DMS114 treated with DMSO at 0.1 percent for 48 hours (cell line): ENCODE results near the gene ENOX1.

ENCODE experiments used
- DNase-seq: peaks from one replicate; lab custom pipeline; 2025; ENCODE audit not compliant: unreplicated experiment; lab: John Stamatoyannopoulos, UW

ENOX1 gene

DNA sequence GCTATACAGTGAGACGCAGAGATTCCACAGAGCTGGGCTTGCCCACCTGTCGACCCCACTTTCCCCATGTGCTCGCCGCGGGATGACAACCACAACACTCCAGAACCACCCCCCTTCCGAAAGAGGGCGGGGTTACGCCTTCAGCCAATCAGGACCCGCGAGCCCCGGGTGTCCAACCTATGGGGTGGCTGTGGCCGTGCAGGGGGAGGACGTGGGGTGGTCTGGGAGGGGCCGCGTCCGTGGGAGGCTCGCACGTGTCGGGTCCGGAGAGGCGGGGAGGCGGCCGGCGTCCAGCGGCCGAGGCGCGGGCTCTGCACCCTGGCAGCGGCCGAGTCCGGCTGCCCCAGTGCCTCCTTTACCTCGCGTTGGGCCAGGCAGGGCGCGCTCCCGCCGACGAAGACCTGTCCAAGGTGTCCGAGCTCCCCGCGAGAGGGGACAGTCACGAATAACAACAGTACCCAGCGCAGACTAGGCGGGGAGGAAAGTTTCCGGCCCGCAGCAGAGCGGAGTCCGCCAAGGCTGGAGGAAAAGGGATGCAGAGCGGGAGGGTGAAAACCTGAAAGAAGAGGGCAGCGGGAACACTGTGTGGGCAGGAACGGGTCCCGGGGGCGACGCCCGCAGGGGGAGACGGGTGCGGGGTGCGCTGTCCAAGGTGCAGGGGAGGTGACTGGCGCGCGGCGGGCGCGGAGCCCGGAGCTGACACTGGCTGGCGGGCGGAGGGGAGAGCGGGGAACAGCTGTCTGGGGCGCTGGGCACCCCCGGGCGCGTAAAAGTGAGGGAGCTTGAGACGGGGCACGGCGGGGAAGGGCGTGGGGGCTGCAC, 911 bp downstream of the ENOX1 start:
- DNase-seq: peak; percentile 37

DNA sequence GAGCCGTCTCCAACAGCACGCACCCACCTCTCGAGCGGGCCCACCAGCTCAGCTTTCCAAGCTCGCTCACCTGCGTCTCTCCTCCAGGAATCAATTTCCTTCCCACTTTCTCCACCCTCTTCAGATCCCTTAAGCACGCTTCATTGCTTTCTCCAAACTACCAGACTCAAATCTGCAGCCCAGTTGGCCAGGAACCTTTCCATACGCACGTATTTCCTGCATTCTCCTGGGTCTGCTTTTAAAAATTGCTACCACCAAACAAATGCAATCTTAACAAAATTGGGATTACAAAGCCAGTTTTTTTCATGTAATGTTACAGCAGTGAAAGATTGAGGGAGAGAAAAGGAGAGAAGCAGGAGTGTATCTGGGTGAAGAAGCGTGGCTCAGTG, 1.5 kb downstream of the ENOX1 start:
- no peak for DNase-seq

DNA sequence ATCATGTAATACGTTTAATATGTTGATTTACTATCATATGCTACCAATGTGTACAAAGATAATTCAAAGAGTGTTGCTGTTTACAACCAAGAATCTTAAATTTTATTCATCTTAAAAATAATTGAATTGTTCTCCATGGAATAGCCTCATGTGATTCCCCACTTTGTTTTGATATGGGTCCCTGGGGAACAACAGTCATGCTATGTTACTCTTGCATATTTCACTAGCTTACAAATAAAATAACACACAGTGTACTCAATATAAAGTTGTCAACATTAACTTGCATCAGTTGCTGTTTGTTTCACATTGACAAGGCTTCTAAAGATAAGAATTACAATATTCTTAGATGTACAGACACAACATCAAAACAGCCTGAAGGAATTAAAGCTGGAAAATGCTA, 2.3 kb downstream of the ENOX1 start:
- DNase-seq: no peak

DNA sequence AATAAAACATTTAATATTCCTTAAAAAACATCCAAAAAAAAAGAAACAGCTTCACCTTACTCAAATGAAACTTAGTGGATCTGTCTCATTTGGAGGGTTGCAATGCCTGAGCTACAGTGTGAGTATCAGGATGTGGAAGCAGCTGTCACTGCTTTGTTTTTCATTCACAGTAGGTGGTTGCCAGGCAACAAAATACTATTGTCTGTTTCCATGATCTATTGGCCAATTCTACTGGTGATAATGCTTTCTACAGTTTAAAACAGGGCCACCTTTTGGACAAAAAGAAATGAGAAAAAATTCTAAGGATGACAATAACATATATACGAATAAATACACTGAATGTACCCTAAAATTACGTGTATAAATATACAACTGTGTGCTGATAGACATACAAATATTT, 3.0 kb downstream of the ENOX1 start:
- no peak for DNase-seq

DNA sequence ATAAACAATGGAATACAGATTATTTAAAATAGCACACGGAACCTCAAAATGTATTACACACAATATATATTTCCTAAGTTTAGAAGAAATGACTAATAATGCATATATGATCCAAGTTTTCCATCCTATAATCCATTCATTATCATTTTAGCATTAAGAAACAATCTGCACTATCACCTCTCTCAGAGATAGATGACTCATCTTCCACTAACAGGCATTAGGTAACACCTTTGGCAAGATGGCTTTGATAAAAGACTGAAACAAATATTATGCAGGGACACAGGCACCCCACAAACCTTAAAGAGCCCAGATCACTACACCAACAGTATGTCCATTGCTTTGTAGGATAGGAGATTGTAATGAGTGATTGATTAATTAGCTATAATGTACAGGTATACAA, 4.1 kb downstream of the ENOX1 start:
- no peak for DNase-seq

DNA sequence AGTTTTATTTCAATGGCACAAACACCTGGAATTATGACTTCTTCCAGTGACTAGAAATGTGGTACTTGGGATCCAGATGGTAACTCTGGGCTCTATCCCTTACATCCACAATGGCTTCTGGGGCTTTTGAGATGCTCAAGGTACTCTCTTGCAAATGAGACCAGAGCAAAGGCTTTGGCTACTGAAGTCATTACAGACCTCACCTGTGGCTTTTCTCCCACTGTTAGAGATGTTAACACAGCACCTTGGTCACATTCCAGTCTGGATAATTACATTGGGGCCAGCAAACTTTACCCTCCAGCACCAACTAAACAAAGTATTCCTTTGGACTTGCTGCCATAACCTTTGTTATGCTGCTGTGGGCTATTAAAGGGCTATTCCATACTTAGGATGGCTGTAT, 6.1 kb downstream of the ENOX1 start:
- DNase-seq: no peak

DNA sequence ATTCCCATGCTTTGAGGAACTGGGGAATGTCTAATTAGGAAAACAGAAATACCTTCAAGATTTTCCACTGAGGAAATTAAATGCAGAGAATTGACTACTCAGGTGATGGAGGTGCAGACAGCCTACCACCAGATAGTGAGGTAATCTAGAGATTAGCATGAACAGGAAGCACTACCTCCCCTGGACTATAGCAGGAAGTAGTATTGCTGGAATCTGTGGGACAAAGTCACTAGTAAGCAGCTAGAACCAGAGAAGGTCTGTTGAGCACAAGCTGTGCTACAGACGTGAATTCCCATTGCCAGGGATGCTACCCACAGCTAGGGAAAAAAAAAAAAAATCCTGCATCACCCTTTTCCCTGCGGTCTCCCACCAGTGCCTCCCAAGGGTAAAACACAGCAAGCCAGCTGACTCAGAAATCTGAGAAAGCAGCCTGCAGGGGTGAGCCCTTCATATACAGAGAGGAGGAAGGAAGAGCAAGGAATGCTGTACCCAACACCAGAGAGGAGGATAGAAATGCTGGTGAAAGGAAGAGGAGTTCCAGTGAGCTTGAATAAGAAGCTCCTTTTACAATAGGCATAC, 10.2 kb downstream of the ENOX1 start:
- DNase-seq: no peak

DNA sequence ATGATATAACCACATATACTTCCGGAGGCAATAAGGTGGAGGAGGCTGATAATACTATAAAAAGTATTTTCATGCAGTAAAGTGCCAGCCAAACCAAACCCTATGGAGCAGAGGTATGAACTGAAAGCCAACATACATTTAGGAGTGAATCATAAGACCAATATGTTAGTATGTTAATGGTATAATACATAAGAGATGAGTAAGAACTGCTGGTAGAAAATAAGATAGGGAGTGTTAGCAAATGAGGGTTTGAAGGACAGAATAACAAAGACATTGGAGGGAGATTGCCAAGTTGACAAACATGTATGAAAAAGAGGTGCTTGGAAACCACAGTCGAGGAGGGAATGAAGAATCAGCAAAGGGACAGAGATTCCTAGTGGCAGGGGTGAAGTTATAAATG, 10.8 kb downstream of the ENOX1 start:
- no peak for DNase-seq

DNA sequence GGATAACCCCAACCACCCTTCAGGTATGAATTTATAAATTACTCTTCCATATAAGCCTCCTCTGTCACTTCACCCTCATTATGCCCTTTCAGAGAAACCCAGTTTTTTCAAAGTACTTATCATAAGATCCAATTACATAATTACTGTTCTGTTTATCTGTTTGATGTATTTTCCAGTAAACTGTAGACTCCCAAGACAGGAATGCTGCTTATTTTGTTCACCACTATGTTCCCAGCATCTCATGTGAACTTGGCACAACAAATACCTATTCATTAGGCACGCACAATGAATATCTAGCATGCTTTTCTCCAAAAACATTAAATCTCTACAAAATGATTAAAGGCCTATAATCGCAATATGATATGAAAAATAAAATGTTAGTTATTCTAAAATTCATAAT, 13.2 kb downstream of the ENOX1 start:
- no peak for DNase-seq

DNA sequence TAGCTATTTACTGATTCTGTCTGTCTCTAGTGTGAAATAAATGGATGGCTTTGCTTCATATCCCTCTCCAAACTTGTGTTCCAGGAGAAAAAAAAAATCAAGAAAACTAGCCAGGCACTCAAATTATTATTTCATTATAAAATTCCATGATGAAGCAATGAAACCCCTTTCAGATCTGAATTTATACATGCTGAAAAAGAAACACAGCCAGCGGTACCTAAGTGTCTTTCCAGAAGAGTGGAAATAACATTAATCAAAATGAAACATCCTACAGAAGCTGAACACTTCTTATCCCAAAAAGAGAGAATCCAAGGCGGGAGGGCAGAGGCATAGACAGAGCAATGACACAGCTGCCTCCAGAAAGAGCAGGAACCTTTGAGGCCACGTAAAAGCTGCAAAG, 15.9 kb downstream of the ENOX1 start:
- DNase-seq: no peak

DNA sequence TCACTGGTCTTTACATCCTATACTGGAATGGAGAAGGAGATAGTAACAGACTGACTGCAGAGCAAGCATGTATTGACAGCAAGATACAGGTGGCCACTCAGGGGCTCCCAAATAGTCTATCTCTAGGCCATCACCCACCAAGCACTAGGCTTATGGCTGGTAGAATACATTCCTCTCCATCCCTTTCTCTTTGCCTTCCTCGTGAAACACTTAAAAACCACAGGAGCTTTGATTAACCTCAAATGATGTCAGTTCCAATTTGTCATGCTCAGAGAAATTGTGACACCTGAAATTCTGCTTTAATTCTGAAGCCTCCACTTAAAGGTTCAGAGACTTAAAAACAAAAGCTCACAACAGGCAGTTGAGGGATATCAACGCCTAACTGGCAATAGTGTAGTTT, 17.2 kb downstream of the ENOX1 start:
- no peak for DNase-seq

DNA sequence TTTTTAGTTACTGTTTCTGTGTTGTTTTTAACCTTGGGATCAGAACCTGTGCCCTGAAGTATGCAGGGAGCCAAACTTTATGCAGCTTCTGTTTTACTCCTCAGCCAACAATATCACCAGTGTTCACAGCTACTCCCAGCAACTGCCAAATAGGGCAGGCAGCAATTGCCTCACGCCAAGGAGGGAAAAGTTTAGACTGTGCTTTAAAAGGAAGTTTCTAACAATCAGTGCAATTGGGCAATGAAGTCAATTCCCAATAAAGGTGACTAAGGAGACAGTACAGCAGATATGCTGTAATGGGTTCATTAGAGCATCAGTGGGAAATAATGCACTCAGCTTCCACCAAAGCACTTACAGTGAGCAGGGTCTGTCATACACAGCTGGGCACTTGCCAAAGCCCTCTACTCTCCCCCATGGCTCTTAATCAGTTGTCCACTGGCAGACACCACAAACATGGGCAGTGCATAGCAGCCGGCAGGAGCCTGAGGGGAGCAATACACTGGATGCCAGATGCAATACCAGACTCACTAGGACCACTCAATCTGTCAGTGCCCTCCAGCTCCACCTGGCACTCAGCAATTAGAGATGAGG, 19.3 kb downstream of the ENOX1 start:
- DNase-seq: no peak

DNA sequence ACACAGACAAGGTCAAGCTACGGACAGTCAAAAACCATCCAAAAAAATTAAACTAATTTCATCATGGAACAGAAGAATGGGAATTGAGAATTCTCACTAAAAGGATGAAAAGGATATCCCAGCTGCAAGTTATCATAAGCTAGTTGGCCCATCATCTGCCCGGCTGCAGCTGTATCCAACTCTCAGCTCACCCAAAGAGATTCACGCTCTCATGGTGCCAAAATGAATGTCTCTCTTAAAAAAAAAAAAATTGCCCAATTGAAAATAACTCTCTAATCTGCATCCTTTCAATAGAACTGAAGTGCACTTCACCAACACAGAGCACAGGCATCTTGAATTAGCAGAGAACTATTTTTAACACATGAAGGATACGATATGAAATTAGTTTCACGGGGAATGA, 20.0 kb downstream of the ENOX1 start:
- no peak for DNase-seq

DNA sequence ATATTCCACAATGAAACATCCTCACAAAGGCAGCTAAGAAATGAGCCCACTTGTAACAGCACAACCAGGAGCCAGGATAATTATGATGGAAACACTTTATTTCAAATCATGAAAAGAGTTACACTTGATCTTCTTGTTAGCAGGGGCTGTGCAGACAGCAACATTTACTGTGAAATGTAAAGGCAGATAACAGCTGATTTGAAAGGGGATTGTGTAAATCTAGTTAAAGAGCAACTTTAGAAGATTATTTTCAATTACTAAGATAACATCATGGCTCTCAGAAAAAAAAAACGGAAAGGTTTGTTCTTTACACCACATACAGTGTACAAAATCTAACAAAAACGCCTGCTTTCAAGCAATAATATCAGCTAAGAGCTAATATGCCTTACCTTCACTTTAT, 22.4 kb downstream of the ENOX1 start:
- no peak for DNase-seq

DNA sequence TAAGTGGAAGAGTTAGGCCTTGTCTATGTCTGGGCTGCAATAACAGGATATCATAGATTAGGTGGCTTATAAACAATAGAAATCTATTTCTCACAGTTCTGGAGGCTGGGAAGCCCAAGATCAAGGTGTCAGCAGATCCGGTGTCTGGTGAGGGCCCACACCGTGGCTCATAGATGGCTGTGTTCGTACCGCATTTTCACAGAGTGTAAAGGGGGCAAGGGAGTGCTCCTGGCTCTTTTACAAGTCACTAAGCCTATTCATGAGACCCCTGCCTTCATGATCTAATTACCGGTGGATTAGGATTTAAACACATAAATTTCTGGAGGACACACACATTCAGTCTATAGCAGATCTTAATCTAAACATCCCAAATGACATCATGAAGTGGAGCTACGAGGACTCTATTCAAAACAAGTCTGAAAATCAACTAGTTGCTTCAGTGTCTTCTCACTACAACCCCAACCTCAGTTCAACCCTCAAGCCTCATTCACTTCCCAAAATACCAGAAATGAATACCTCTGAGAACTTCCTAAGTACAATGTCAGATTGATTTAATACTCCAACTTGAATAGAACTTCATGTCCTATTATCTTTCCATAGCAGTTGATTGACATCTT, 23.5 kb downstream of the ENOX1 start:
- DNase-seq: no peak

DNA sequence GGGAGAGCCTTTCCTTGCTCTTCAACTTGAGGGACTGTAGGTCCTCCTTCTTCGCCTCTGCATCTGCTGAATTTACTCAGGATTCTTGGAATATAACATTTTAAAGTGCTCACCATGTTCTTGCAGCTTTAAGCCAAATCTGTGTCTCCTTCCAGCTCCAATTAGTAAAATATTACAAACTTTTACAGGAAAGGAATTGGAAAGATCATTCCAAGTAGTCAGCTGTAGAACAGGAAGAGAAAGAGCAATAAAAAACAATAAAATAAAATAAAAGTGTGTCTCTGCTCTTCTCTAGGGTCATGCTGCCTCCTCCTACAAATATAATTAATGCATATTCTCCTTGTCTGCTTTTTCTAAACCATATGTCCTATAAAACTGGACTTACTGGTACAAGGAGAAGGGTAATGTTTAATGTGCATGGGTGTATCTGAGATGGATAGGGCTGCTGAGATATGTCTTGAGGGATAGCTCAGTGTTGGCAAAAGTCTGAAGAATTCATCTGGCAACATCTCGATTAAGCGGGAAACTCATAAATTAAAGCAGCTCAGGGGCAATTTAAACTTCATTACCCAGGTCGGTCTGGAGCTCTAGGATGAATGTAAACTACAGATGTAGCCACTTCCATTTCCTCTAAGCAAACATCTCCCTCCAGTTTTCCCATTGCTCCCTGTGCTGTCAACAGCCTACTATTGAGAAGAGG, 25.0 kb downstream of the ENOX1 start:
- no peak for DNase-seq

DNA sequence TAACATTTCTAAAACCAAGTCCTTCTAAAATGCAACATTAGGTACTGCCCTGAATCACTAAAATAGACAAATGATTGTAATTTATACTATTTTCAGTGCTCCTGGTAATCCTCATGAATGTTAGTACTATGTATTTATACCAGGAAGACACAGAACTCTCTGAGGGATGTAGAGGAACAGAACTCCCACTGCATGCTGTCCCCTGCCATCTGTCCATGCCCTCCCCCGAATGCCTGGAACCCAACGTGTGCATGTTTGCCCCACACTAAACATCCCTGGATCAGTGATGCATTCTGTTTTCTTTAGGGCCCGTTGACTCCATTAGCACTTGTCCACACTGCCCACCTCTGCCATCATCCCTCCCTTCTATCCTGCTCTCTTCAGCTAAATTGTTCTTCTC, 26.5 kb downstream of the ENOX1 start:
- DNase-seq: no peak

DNA sequence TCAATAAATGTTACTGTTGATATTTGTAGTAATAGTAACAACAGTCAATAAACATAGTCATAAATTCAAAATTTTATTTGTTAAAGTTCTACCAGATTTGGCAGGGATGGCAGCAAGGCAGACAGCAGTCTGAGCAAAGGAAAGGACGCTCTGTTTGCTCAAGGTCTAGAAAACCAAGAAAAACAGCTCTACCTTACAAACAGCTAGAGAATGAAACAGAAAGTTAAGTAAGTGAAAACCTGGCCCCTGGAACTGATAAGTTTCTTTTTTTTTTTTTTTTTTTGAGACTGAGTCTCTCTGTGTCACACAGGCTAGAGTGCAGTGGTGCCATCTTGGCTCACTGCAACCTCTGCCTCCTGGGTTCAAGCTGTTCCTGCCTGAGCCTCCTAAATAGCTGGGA, 27.9 kb downstream of the ENOX1 start:
- no peak for DNase-seq

DNA sequence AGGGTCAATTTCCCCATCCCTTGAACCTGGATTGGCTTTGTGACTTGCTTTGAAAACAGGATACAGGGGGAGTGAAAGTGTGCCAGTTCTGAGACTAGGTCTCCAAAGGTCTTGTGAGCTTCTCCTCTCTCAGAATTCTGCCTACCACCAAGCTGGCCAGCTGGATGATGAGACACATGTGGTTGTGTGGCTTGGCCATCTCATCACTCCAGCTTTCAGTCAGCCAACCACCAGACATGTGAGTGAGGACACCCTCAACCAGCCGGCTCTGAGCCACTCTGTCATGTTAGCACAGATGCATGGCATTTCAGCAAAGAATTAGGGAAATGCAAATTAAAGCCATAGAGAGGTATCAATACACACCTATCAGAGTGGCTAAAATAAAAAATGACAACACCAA, 29.5 kb downstream of the ENOX1 start:
- no peak for DNase-seq

DNA sequence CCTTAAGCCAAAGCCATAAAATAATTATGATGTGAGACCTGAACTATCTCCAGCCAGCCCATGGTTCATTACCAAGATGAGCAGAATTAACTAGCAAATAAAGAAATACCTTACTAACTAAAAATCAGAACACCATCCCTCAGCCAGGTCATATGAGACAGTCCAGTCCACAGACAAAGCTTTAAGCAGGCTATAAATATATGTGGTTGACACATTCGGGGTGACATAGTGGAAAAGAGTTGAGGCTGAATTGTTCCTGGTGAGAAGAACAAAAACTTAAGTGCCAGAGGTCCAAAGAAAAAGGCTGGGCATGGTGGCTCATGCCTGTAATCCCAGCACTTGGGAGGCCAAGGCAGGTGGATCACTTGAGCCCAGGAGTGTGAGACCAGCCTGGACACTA, 30.9 kb downstream of the ENOX1 start:
- no peak for DNase-seq

DNA sequence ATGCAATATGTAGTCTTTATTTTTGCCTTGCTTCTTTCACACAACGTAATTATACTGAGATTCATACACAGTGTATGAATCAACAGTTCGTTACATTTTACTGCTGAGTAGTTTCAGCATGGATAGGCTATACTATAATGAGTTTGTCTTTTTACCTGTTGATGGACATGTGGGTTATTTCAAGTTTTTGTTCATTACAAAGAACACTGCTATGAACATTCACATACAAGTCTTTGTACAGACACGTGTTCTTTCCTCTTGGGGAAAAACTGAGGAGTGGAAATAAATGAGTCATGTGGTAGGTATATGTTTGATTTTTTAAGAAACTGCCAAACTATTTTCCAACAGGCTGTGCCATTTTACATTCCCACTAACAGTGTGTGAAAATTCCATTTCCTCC, 35.1 kb downstream of the ENOX1 start:
- DNase-seq: no peak

DNA sequence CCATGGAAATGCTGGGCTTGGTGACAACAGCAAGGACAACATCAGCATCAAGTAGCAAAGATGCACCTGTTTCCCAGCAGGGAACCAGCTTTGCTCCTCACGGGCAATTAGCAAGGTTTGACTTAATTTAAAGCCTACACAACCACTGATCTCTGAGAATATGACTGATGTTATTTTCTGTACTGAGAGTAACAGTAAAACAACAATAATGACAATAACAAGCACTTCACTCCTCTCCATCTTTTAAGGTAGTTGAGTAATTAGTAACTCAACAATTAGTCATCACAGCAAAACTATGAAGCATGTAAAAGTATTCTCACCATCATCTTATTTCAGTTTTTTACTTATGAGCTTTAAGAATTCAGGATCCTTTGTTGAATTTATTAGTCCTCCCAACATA, 37.3 kb downstream of the ENOX1 start:
- no peak for DNase-seq
